Activated naive CD8-positive, alpha-beta T cell treated with anti-CD3 and anti-CD28 coated beads, Interleukin-2, amount 50 U/mL, for 24 hours (primary cell): Measurements from ENCODE around the gene CNTRL.
"Not testable (repeated sequence)": the region's sequence is repeated elsewhere in the genome, so short reads cannot be mapped to it uniquely, and the experiment has no call there.

Experiments used
- ATAC-seq: fragments of 150-1000 bp; cut with Tn5 transposase; one replicate; pipeline ENCODE4 v1.10.0; 2021
- DNase-seq: peaks from one replicate; pipeline ENCODE4 v3.0.0; 2021
- H3K27ac Mint-ChIP-seq: one replicate; pipeline ENCODE4 v1.8.0; 2021; ENCODE audit warnings: mild to moderate bottlenecking, mixed read lengths
- H3K27me3 Mint-ChIP-seq: one replicate; pipeline ENCODE4 v1.8.0; 2021; ENCODE audit warnings: mixed read lengths
- H3K36me3 Mint-ChIP-seq: one replicate; pipeline ENCODE4 v1.8.0; 2021; ENCODE audit warnings: low read depth, mixed read lengths
- H3K4me1 Mint-ChIP-seq: one replicate; pipeline ENCODE4 v1.8.0; 2021; ENCODE audit warnings: mixed read lengths
- H3K4me3 Mint-ChIP-seq: one replicate; pipeline ENCODE4 v1.8.0; 2021; ENCODE audit warnings: mild to moderate bottlenecking, moderate library complexity, mixed read lengths
- H3K9me3 Mint-ChIP-seq: one replicate; pipeline ENCODE4 v1.8.0; 2021; ENCODE audit warnings: mixed read lengths

The CNTRL gene

GRCh38 chr9:121074370-121075250 is at the start of gene CNTRL:
Gene CNTRL, plus strand, starts transcription at chr9:121074955. Its CDS starts 13,372 bp downstream, at chr9:121088327.
- ATAC-seq = peak; percentile 92
- peak; percentile 94 for DNase-seq
- Mint-ChIP-seq H3K4me1 (peaks cover 58% of the 10 kb centered on the region), H3K27ac (peak within 1 kb of the TSS; percentile 97), H3K9me3 (peaks cover 3% of the 10 kb centered on the region), H3K4me3 (peak within 1 kb of the TSS; percentile 100), H3K36me3 (peaks cover 10% of the 10 kb centered on the region), H3K27me3 (no peaks in the 10 kb centered on the region)

DNA sequence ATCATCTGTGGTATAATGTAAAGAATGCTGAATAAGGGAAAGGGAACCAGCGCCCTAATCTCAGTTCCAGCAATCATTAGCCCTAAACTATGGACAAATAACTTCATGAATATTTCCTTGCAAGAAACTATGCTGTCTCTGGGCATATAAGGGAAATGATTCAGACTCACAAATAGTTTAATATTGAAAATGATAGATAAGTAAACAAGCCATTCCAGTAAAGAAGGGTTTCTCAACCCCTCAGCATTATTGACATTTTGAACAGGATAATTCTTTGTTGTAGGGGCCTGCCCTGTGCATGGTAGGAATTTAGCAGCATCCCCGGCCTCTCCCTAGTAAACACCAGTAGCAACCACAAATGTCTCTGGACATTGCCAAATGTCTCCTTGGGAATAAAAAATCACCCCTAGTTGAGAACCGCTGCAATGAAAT is 48.5 kb upstream of the CNTRL start:
- H3K4me1 Mint-ChIP-seq = no peaks in the 10 kb centered on the region
- no peaks in the 10 kb centered on the region for H3K9me3 Mint-ChIP-seq
- no peak for DNase-seq
- H3K36me3 Mint-ChIP-seq = no peaks in the 10 kb centered on the region
- no peak for ATAC-seq
- no peak overlapping the region for H3K27ac Mint-ChIP-seq
- H3K27me3 Mint-ChIP-seq = no peaks in the 10 kb centered on the region
- H3K4me3 Mint-ChIP-seq = no peak overlapping the region

GRCh38 chr9:121026768-121027167 is 48.0 kb upstream of the CNTRL start:
- H3K36me3 Mint-ChIP-seq = no peaks in the 10 kb centered on the region
- H3K27me3 Mint-ChIP-seq = no peaks in the 10 kb centered on the region
- H3K9me3 Mint-ChIP-seq = no peaks in the 10 kb centered on the region
- H3K27ac Mint-ChIP-seq = no peak overlapping the region
- no peak for DNase-seq
- no peaks in the 10 kb centered on the region for H3K4me1 Mint-ChIP-seq
- H3K4me3 Mint-ChIP-seq = no peak overlapping the region
- ATAC-seq = no peak

- H3K4me3 Mint-ChIP-seq, H3K4me1 Mint-ChIP-seq, DNase-seq, H3K27ac Mint-ChIP-seq, ATAC-seq, H3K27me3 Mint-ChIP-seq, H3K9me3 Mint-ChIP-seq, H3K36me3 Mint-ChIP-seq: not testable (repeated sequence)
Observed at GRCh38 chr9:121028285-121028684, 46.5 kb upstream of the CNTRL start.

GRCh38 chr9:121029469-121029868 is 45.3 kb upstream of the CNTRL start:
- no peak for DNase-seq
- Mint-ChIP-seq H3K4me1 (no peaks in the 10 kb centered on the region), H3K27ac (no peak overlapping the region), H3K4me3 (no peak overlapping the region), H3K9me3 (no peaks in the 10 kb centered on the region), H3K36me3 (no peaks in the 10 kb centered on the region), H3K27me3 (no peaks in the 10 kb centered on the region)
- ATAC-seq = no peak

GRCh38 chr9:121034529-121034928 is 40.2 kb upstream of the CNTRL start:
- no peaks in the 10 kb centered on the region for H3K4me1 Mint-ChIP-seq
- no peak for ATAC-seq
- no peak overlapping the region for H3K27ac Mint-ChIP-seq
- DNase-seq = no peak
- H3K4me3 Mint-ChIP-seq = no peak overlapping the region
- no peaks in the 10 kb centered on the region for H3K27me3 Mint-ChIP-seq
- no peaks in the 10 kb centered on the region for H3K9me3 Mint-ChIP-seq
- no peaks in the 10 kb centered on the region for H3K36me3 Mint-ChIP-seq

GRCh38 chr9:121035717-121036116 is 39.0 kb upstream of the CNTRL start:
- H3K4me1 Mint-ChIP-seq, DNase-seq, ATAC-seq: not testable (repeated sequence)

GRCh38 chr9:121038362-121038761 is 36.4 kb upstream of the CNTRL start:
- no peaks in the 10 kb centered on the region for H3K4me1 Mint-ChIP-seq
- ATAC-seq = no peak
- no peaks in the 10 kb centered on the region for H3K27me3 Mint-ChIP-seq
- no peak overlapping the region for H3K27ac Mint-ChIP-seq
- no peaks in the 10 kb centered on the region for H3K36me3 Mint-ChIP-seq
- DNase-seq = no peak
- H3K9me3 Mint-ChIP-seq = no peaks in the 10 kb centered on the region
- H3K4me3 Mint-ChIP-seq = no peak overlapping the region

More at GRCh38 chr9:121035717-121036116, 39.0 kb upstream of the CNTRL start:
- H3K36me3 Mint-ChIP-seq, H3K27ac Mint-ChIP-seq, H3K9me3 Mint-ChIP-seq, H3K4me3 Mint-ChIP-seq, H3K27me3 Mint-ChIP-seq: not testable (repeated sequence)

- Mint-ChIP-seq H3K27me3 (no peaks in the 10 kb centered on the region), H3K36me3 (no peaks in the 10 kb centered on the region), H3K4me3 (no peak overlapping the region), H3K4me1 (no peaks in the 10 kb centered on the region), H3K27ac (no peak overlapping the region), H3K9me3 (no peaks in the 10 kb centered on the region)
- DNase-seq (no peak), ATAC-seq (no peak)
Observed at GRCh38 chr9:121038804-121039203, 36.0 kb upstream of the CNTRL start.

- H3K4me3 Mint-ChIP-seq = no peak overlapping the region
- no peak overlapping the region for H3K27ac Mint-ChIP-seq
- no peak for ATAC-seq
- H3K36me3 Mint-ChIP-seq = no peaks in the 10 kb centered on the region
- DNase-seq = no peak
- no peaks in the 10 kb centered on the region for H3K27me3 Mint-ChIP-seq
- H3K9me3 Mint-ChIP-seq = no peaks in the 10 kb centered on the region
- no peaks in the 10 kb centered on the region for H3K4me1 Mint-ChIP-seq
Observed at GRCh38 chr9:121048175-121048574, 26.6 kb upstream of the CNTRL start.

GRCh38 chr9:121048618-121049017 is 26.1 kb upstream of the CNTRL start:
- DNase-seq = no peak
- H3K4me1 Mint-ChIP-seq = no peaks in the 10 kb centered on the region
- H3K27ac Mint-ChIP-seq = no peak overlapping the region
- H3K9me3 Mint-ChIP-seq = no peaks in the 10 kb centered on the region
- no peak overlapping the region for H3K4me3 Mint-ChIP-seq
- no peak for ATAC-seq
- no peaks in the 10 kb centered on the region for H3K27me3 Mint-ChIP-seq
- H3K36me3 Mint-ChIP-seq = no peaks in the 10 kb centered on the region

DNA sequence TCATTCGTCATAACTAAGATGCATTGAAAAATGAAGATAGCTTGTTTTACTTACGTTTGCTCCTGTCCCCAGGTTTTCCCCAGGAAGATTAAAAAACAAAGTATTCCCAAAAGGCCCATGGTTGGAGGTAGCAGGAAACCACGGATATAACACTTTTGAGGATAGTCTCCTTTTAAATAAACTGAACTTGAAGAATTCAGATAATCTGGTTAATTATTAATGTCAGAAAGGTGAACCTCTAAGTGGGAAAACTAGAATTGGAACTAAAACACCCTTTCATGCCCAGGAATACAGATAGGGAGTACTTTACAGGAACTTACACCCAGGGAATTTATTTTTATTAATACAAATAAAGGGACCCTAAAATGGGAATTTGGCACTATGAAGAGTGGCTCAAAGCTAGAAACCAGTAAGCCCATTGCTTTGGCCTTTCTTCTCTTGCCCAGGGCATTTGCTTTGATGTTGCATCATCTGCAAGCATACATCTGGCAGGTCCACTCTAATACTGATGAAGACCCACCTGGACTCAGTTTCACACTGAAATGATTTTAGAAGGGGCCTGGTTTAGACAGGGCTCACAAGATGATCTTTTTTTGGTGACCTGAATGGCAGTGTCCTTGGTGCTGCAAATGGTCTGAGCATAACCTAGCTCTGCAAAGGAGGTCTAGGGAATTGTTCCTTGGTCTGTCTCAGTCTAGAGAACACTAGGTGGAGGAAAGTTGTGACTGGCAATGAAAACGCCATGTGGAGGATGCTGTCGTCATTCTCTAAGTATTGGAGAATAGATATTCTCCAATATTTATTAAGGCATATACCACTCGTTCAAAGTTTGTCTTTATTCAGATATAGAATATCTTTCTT is 24.4 kb upstream of the CNTRL start, which contains the start of gene C5:
C5 (minus strand) TSS at position 148 of the 861 bp plus-strand sequence; CDS start at position 119, 29 bp downstream.
- DNase-seq (no peak), ATAC-seq (no peak)
- no peak within 1 kb of the TSS for H3K27ac Mint-ChIP-seq
- no peaks in the 10 kb centered on the region for H3K27me3 Mint-ChIP-seq
- no peaks in the 10 kb centered on the region for H3K9me3 Mint-ChIP-seq
- H3K4me1 Mint-ChIP-seq = no peaks in the 10 kb centered on the region
- H3K36me3 Mint-ChIP-seq = no peaks in the 10 kb centered on the region
- no peak within 1 kb of the TSS for H3K4me3 Mint-ChIP-seq

DNA sequence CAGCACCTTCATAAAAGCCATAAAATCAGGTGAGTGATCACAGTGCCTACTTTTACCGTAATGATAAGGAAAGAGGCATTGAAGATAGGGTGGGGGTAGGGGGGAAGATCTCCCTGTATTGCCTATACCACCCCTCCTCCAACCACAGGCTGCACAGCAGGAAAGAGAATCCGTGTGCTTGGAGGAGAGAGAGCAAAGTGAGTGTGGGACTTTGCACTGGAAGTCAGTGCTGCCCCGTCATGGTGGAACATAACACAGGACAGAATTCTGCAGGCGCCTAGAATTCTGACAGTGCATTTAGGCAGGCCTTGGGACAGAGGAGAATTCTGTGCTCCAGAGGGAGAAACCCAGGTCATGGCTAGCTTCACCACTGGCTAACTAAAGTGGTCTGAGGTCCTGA is 21.2 kb upstream of the CNTRL start:
- ATAC-seq (no peak), DNase-seq (no peak)
- H3K27me3 Mint-ChIP-seq = no peaks in the 10 kb centered on the region
- H3K36me3 Mint-ChIP-seq = peaks cover 4% of the 10 kb centered on the region
- H3K9me3 Mint-ChIP-seq = peaks cover 6% of the 10 kb centered on the region
- no peaks in the 10 kb centered on the region for H3K4me1 Mint-ChIP-seq
- H3K27ac Mint-ChIP-seq = no peak overlapping the region
- no peak overlapping the region for H3K4me3 Mint-ChIP-seq

GRCh38 chr9:121055642-121056143 is 19.1 kb upstream of the CNTRL start:
- Mint-ChIP-seq H3K27me3 (no peaks in the 10 kb centered on the region), H3K4me1 (peaks cover 5% of the 10 kb centered on the region), H3K9me3 (peaks cover 6% of the 10 kb centered on the region), H3K27ac (no peak overlapping the region), H3K36me3 (peaks cover 4% of the 10 kb centered on the region), H3K4me3 (no peak overlapping the region)
- ATAC-seq = no peak
- DNase-seq = no peak
